Mammary epithelial cell (primary cell): ENCODE results near the gene SLC22A2.

ENCODE experiments used
- EZH2 ChIP-seq: IDR thresholded peaks from 2 replicates; pipeline ENCODE4 v1.6.1; 2012; ENCODE audit warnings: low read length, inconsistent platforms, borderline replicate concordance
- TF ChIP-seq, protein P1 (sequence below), 2 donors: IDR thresholded peaks in 1 of 2; conservative IDR thresholded peaks in 1 of 2; 2 replicates each; pipeline ENCODE4 v1.5.1; 2011 to 2012; ENCODE audit warnings: inconsistent platforms in 2 of 2, low read length in 2 of 2, mild to moderate bottlenecking in 2 of 2, control low read depth in 1 of 2, low read depth in 1 of 2; ENCODE audit not compliant: insufficient read depth in 1 of 2; ENCODE audit errors: extremely low read depth in 1 of 2

DNA sequence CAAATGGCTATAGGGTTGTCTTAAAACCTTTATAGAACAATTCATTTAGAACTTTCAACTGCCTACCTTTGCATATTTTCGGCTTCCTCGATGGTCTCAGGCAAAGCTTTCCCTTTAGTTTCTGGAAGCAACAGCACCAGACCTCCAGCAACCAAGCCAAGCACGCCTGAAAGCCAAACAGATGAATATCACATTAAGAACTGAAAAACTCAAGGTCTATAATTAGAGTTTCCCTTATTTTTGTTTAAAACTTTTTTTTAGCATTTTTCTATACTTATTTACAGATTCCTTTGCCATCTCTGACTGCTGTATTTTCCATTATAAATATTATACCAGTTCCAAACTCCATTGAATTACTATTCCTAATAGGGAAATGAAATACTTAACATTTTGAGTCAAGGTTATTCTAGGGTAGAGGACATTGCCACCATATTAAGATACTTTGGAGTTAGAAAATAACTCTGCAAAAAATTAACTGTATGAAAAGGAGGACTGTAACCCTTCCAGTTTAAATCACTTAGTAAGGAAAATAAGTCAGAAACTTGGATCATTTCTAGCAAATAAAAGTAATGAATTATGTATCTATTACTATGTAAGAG, 33.9 kb downstream of the SLC22A2 start:
- TF ChIP-seq, protein P1, sequence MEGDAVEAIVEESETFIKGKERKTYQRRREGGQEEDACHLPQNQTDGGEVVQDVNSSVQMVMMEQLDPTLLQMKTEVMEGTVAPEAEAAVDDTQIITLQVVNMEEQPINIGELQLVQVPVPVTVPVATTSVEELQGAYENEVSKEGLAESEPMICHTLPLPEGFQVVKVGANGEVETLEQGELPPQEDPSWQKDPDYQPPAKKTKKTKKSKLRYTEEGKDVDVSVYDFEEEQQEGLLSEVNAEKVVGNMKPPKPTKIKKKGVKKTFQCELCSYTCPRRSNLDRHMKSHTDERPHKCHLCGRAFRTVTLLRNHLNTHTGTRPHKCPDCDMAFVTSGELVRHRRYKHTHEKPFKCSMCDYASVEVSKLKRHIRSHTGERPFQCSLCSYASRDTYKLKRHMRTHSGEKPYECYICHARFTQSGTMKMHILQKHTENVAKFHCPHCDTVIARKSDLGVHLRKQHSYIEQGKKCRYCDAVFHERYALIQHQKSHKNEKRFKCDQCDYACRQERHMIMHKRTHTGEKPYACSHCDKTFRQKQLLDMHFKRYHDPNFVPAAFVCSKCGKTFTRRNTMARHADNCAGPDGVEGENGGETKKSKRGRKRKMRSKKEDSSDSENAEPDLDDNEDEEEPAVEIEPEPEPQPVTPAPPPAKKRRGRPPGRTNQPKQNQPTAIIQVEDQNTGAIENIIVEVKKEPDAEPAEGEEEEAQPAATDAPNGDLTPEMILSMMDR (conservative IDR thresholded peaks at IDR 0.05 in 1 of 2, IDR thresholded peaks at IDR 0.05 in 1 of 2; ENCODE audit: extremely low read depth in 1 of 2, insufficient read depth in 1 of 2, low read depth in 1 of 2, low read length in 2 of 2): no peak
- no peak for TF ChIP-seq EZH2
